Common myeloid progenitor, CD34-positive (primary cell): ENCODE results near the gene LEPR.
"Not testable (repeated sequence)": the region's sequence is repeated elsewhere in the genome, so short reads cannot be mapped to it uniquely, and the experiment has no call there.

Experiments
- CTCF ChIA-PET: fragments of 350-600 bp; sonication (Branson Sonifier 250); formaldehyde crosslinking; loops from one replicate; lab custom pipeline; 2021; ENCODE audit warnings: antibody characterized with exemption; lab: Charles Lee
- POLR2A ChIA-PET: fragments of 350-600 bp; sonication (Branson Sonifier 250); formaldehyde crosslinking; loops from one replicate; lab custom pipeline; 2021; ENCODE audit warnings: antibody characterized with exemption; lab: Charles Lee
- DNase-seq, 3 donors: peaks; one replicate each; pipeline versions ENCODE4 v3.0.0 to v3.0.0-alpha.2; 2013
- H3K27ac ChIP-seq, 2 experiments: 1 replicate in 1 of 2; 2 replicates in 1 of 2; pipeline ENCODE4 v1.7.0; 2013; ENCODE audit warnings: inconsistent platforms in 2 of 2, low read length in 2 of 2, mild to moderate bottlenecking in 2 of 2, low read depth in 1 of 2, moderate library complexity in 1 of 2; ENCODE audit not compliant: severe bottlenecking in 2 of 2, insufficient read depth in 1 of 2, poor library complexity in 1 of 2
- H3K27me3 ChIP-seq, 5 experiments: replicated peaks in 2 of 5; 1 replicate in 3 of 5; 2 replicates in 2 of 5; pipeline versions ENCODE4 v1.6.1 to v1.7.0; 2013; ENCODE audit warnings: low read length in 4 of 5, mild to moderate bottlenecking in 2 of 5, moderate library complexity in 2 of 5, inconsistent platforms in 1 of 5; ENCODE audit not compliant: insufficient read depth in 5 of 5, control insufficient read depth in 4 of 5
- H3K36me3 ChIP-seq, 4 experiments: 1 replicate in 2 of 4; 2 replicates in 2 of 4; pipeline versions ENCODE4 v1.6.1 to v1.7.0; 2013; ENCODE audit warnings: low read length in 3 of 4, control low read depth in 1 of 4, mild to moderate bottlenecking in 1 of 4; ENCODE audit not compliant: control insufficient read depth in 4 of 4, insufficient read depth in 4 of 4
- H3K4me1 ChIP-seq, 4 experiments: 1 replicate in 3 of 4; 2 replicates in 1 of 4; pipeline versions ENCODE4 v1.6.1 to v1.7.1; 2013; ENCODE audit warnings: low read length in 3 of 4, mild to moderate bottlenecking in 3 of 4, control low read depth in 1 of 4, inconsistent platforms in 1 of 4, moderate library complexity in 1 of 4; ENCODE audit not compliant: control insufficient read depth in 4 of 4, insufficient read depth in 4 of 4; ENCODE audit errors: control extremely low read depth in 1 of 4
- H3K4me3 ChIP-seq, 7 experiments: 1 replicate in 4 of 7; 2 replicates in 3 of 7; pipeline versions ENCODE4 v1.5.1 to v1.7.0; 2013; ENCODE audit warnings: mild to moderate bottlenecking in 7 of 7, low read length in 6 of 7, moderate library complexity in 6 of 7, inconsistent platforms in 2 of 7, low read depth in 2 of 7, control low read depth in 1 of 7; ENCODE audit not compliant: insufficient read depth in 4 of 7, control insufficient read depth in 1 of 7; ENCODE audit errors: extremely low read depth in 1 of 7
- H3K9me3 ChIP-seq, 5 experiments: 1 replicate in 4 of 5; 2 replicates in 1 of 5; pipeline versions ENCODE4 v1.6.1 to v1.7.1; 2013; ENCODE audit warnings: low read length in 4 of 5, mild to moderate bottlenecking in 2 of 5, inconsistent platforms in 1 of 5, low read depth in 1 of 5, moderate library complexity in 1 of 5; ENCODE audit not compliant: control insufficient read depth in 4 of 5, insufficient read depth in 2 of 5; ENCODE audit errors: control extremely low read depth in 1 of 5
- WGBS: methylation state at CpG from one replicate; pipeline ENCODE4 v1.1.5; 2013; ENCODE audit not compliant: insufficient coverage; 5-methylcytosine and 5-hydroxymethylcytosine counted together

The LEPR gene

DNA sequence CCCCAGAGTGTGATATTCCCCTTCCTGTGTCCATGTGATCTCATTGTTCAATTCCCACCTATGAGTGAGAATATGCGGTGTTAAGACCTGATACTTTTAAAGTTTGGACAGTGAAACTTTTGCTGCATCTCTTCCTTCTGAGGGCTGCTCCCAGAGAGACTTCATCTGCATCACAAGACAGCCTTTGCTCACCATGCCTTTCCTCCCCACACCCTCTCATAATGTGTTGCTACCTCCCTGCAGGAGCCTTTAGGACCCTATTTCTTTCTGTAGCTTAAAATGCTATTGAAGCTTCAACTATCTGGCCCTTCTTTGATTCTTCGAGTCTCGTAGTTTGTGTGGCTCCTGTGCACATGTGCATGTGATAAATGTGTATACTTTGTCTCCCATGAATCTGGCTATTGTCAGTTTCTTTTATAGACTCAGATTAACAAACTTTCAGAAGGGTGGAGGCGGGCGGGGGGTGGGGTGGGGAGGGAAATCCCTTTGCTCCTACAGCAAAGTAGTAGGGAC is 23.7 kb downstream of the LEPR start:
- peaks cover 0 to 14% (median 6%) of the 10 kb centered on the region in 5 experiments for H3K9me3 ChIP-seq
- no CpG with 5 or more reads among the region's 5 CpGs for WGBS
- no peaks in the 10 kb centered on the region for H3K27me3 ChIP-seq
- H3K4me3 ChIP-seq = no peak overlapping the region
- no peaks in the 10 kb centered on the region for H3K36me3 ChIP-seq
- CTCF ChIA-PET = interaction anchor here (0.6 to 0.7 kb wide), 2 partner anchors 10 to 54 kb away, joined by 3 read pairs; no protein-coding TSS in a partner anchor
- POLR2A ChIA-PET = no interaction called here
- H3K27ac ChIP-seq = no peak overlapping the region
- DNase-seq = no peak
- no peaks in the 10 kb centered on the region for H3K4me1 ChIP-seq

DNA sequence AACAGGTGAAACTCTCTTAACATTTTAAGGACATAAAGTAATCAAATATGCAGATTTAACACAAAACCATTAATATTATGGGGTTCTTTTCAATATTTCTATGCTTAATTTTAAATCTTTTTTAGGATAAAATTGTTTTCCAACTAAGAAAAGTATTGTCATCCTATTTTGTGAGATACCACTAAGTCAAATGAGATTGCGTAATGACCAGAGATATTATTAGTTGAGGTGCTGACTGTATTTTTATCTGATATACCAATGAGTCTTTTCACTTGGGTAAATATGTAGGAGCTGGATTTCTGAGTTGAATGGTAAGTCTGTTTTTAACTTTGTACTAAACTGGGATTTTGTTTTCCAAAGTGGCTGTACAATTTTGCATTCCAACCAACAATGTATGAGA is 25.4 kb downstream of the LEPR start:
- Histone ChIP-seq H3K27me3 (no peaks in the 10 kb centered on the region), H3K4me3 (no peak overlapping the region), H3K36me3 (no peaks in the 10 kb centered on the region), H3K4me1 (no peaks in the 10 kb centered on the region), H3K27ac (no peak overlapping the region), H3K9me3 (peaks cover 0 to 14% (median 6%) of the 10 kb centered on the region in 5 experiments)
- no peak for DNase-seq
- ChIA-PET CTCF (no interaction called here), POLR2A (no interaction called here)
- WGBS = no CpG with 5 or more reads among the region's 1 CpG

DNA sequence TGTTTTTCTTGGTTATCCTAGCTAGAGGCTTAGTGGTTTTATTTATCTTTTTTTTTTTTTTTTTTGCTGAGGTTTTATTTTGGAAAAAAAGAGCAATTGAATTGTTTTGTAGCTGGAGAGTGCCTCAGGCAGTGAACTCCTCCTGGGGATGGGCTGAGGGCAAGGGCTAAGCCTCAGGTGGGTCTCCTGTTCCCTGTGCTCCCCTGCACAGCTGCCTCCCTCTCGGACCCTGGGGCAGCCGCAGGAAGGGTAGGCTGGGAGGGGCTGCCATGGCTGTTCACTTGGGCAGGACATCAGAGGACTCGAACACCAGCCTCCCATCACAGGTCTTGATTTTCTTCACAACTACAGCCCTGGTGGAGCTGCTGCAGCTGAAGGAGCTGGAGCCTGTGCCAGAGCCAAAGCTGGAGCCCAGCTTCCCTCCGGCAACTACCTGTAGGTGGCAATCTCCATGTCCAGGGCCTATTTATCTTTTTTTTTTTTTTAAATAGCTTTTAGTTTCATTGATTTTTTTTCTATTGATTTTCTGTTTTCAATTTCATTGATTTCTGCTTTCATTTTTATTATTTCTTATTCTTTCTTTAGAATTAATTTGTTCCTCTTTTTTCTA is 28.9 kb downstream of the LEPR start:
- ChIA-PET CTCF (no interaction called here), POLR2A (no interaction called here)
- H3K4me3 ChIP-seq = no peak overlapping the region
- 100% methylated on average over 1 of the region's 4 CpGs for WGBS
- H3K27ac ChIP-seq = no peak overlapping the region
- DNase-seq = no peak
- H3K36me3 ChIP-seq = no peaks in the 10 kb centered on the region
- H3K4me1 ChIP-seq = no peaks in the 10 kb centered on the region
- H3K9me3 ChIP-seq = no peaks in the 10 kb centered on the region
- no peaks in the 10 kb centered on the region for H3K27me3 ChIP-seq

DNA sequence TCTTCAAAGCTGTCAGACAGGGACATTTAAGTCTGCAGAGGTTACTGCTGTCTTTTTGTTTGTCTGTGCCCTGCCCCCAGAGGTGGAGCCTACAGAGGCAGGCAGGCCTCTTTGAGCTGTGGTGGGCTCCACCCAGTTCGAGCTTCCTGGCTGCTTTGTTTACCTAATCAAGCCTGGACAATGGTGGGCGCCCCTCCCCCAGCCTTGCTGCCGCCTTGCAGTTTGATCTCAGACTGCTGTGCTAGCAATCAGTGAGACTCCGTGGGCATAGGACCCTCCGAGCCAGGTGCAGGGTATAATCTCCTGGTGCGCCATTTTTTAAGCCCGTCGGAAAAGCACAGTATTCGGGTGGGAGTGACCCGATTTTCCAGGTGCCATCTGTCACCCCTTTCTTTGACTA is 35.2 kb downstream of the LEPR start:
- DNase-seq, CTCF ChIA-PET: not testable (repeated sequence)
- WGBS = 100% methylated on average over 2 of the region's 10 CpGs

DNA sequence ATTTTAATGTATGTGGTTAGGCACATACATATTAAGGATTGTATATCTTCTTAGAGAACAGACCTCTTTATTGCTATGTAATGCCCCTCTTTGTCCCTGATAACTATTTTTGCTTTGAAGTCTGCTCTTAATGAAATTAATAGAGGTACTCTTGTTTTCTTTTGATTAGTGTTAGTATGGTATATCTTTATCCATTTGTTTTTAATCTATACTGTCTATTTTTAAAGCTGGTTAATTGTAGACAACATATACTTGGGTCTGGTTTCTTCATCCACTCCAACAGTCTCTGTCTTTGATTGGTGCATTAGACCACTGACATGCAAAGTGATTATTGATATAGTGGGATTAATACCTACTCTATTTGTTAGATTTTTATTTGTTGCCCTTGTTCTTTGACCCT is 36.0 kb downstream of the LEPR start:
- POLR2A ChIA-PET = no interaction called here
- no peaks in the 10 kb centered on the region for H3K27me3 ChIP-seq
- H3K9me3 ChIP-seq = peaks cover 0 to 3% (median 0%) of the 10 kb centered on the region in 5 experiments
- H3K4me1 ChIP-seq = peaks cover 2 to 18% (median 2%) of the 10 kb centered on the region in 4 experiments
- H3K36me3 ChIP-seq = no peaks in the 10 kb centered on the region
- H3K4me3 ChIP-seq = no peak overlapping the region
- no peak overlapping the region for H3K27ac ChIP-seq
- CTCF ChIA-PET = no interaction called here
- DNase-seq = no peak

More for the DNA sequence above, 35.2 kb downstream of the LEPR start:
- H3K4me3 ChIP-seq, H3K27me3 ChIP-seq, H3K27ac ChIP-seq, POLR2A ChIA-PET, H3K9me3 ChIP-seq, H3K36me3 ChIP-seq: not testable (repeated sequence)
- peaks cover 2 to 18% (median 2%) of the 10 kb centered on the region in 4 experiments for H3K4me1 ChIP-seq

DNA sequence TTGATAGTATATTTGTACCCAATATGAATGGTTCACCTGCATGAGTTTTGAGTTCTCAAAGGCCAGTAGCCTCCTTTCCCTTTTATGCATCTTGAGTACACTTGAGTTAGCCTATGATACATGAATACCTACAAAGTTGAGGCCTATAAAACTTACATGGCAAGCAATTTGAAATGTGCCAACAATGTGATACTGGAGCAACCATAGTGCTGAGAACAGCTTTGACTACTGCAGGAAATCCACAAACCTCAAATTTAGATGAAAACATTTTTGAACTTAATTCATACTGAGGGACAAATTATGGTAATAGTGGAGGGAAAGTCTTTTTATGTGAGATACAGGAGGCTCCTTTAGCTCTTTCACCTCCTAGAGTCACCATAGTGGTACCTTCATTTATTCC is 37.4 kb downstream of the LEPR start:
- Histone ChIP-seq H3K36me3 (no peaks in the 10 kb centered on the region), H3K9me3 (peaks cover 0 to 3% (median 0%) of the 10 kb centered on the region in 5 experiments), H3K27me3 (no peaks in the 10 kb centered on the region), H3K27ac (no peak overlapping the region), H3K4me1 (peaks cover 2 to 18% (median 2%) of the 10 kb centered on the region in 4 experiments), H3K4me3 (no peak overlapping the region)
- CTCF ChIA-PET = interaction anchor here (1.2 to 2.7 kb wide), 2 partner anchors 11 to 22 kb away, joined by 3 to 10 read pairs; no protein-coding TSS in a partner anchor
- POLR2A ChIA-PET = no interaction called here
- DNase-seq = peak in 2 of 3 donors; percentile 34 to 49

GRCh38 chr1:65458730-65459396 is 38.4 kb downstream of the LEPR start:
- WGBS = 91% methylated on average over 2 of the region's 2 CpGs

More at GRCh38 chr1:65458730-65459396, 38.4 kb downstream of the LEPR start:
- Histone ChIP-seq H3K4me1 (peaks cover 2 to 18% (median 2%) of the 10 kb centered on the region in 4 experiments), H3K27ac (no peak overlapping the region), H3K9me3 (peaks cover 0 to 3% (median 0%) of the 10 kb centered on the region in 5 experiments), H3K4me3 (no peak overlapping the region), H3K27me3 (no peaks in the 10 kb centered on the region), H3K36me3 (no peaks in the 10 kb centered on the region)
- CTCF ChIA-PET = interaction anchor here (0.9 to 2.7 kb wide), 12 partner anchors 10 to 243 kb away, joined by 3 to 14 read pairs (median 4); no protein-coding TSS in a partner anchor
- POLR2A ChIA-PET = interaction anchor here (0.7 kb wide), 1 partner anchor 144 kb away, joined by 3 read pairs; no protein-coding TSS in a partner anchor
- no peak for DNase-seq
